Measurements from ENCODE around the gene ANP32A. TPM values are rescaled to one million over a fixed set of nuclear protein-coding genes. Genes with fewer than 3 reads are reported as not detected.

ANP32A gene
- total RNA-seq, 1 experiment from 2014 or later = 220 TPM

DNA sequence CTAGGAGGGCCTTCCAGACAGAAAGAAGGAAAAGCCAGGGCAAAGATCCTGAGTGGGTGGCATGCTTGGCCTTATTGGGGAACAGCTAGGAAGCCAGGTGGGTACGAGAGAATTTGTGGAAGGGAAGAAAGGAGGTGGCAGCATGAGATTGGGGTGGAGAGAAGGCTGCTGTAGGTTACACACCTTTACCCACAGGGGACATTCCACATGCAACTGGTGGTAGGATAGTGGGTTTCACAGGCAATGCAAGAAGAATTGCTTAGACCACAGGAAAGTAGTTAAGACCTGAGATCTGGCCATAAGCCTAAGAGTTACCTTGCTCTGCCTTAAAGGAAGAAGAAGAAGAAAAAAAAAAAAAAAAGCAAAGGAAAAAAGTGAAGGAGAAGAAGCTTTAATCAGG, 19.8 kb downstream of the ANP32A start:
- CTCF ChIA-PET = no interaction called here
- BruUV-seq (replicated peaks) = no TSS peak

DNA sequence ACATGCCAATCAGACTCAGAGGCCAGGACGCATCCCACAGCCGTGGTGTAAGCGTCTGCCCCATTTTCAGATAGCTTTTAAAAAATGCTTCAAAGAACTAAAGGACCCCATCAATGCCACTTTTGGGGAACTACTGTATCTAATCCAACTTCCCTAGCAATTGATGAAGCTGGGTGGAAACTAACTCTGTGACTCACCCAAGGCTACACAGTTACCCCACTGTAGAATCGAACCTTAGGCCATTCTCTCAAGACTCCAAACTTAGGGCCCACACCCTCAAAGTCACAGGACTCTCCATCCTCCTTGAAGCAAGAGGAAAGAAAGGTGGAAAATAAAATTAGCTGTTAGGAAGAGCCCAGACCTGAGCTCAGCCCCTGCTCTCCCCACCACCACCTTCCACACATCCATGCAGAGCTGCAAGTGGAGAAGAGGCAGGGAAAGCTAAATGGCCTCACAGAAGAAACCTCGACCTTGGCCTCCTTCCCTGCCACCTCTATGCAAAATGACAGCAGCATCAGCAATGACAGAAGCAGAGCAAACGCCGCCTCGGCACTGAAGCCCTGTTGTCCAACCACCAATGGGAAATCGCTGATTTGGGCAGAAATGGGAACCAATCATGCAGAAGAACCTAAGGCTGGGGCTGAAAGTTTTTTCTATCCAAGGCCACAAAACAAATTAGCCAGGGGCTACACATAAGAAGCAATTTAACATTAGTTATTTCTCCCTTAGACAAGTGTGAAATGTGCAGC, 22.2 kb downstream of the ANP32A start:
- BruUV-seq (replicated peaks) = no TSS peak
- Histone ChIP-seq H3K27me3 (ENCODE audit: insufficient read depth, low read length) (no peaks in the 10 kb centered on the region), H3K9ac (ENCODE audit: low read length) (no peak overlapping the region), H3K9me3 (ENCODE audit: control insufficient read depth in 1 of 2, insufficient read depth in 1 of 2, low read depth in 1 of 2, low read length in 2 of 2) (no peaks in the 10 kb centered on the region), H3K9me2 (ENCODE audit: insufficient read depth) (no peaks in the 10 kb centered on the region), H3K36me3 (ENCODE audit: control insufficient read depth in 1 of 2, insufficient read depth in 2 of 2, low read length in 2 of 2) (no peaks in the 10 kb centered on the region), H3K4me1 (ENCODE audit: control insufficient read depth in 1 of 2, insufficient read depth in 2 of 2, low read length in 2 of 2) (no peaks in the 10 kb centered on the region), H3K4me3 (replicated peaks in 1 of 2; ENCODE audit: low read depth in 1 of 2, low read length in 2 of 2) (no peak overlapping the region), H2AFZ (ENCODE audit: low read depth, low read length, poor library complexity, severe bottlenecking) (no peak overlapping the region), H3K27ac (ENCODE audit: low read depth, low read length) (no peak overlapping the region), H4K20me1 (ENCODE audit: insufficient read depth) (peaks cover 11% of the 10 kb centered on the region; the same call in 1 of the 2 replicates), H3K79me2 (ENCODE audit: insufficient read depth, low read length) (peaks cover 98% of the 10 kb centered on the region), H3K4me2 (ENCODE audit: low read length) (no peak overlapping the region)
- DNase-seq (ENCODE audit: low read depth, low spot score) = no peak
- CTCF ChIA-PET = interaction anchor here (1.4 kb wide), 1 partner anchor 77 kb away, joined by 4 read pairs; no protein-coding TSS in a partner anchor
- ATAC-seq = no peak
- RAD21 ChIA-PET (ENCODE audit: low non-redundant PET in 1 of 2, low total read pairs in 2 of 2, uncharacterized antibody in 2 of 2, unreplicated experiment in 2 of 2) = no interaction called here
- intact Hi-C loops (cut with micrococcal nuclease) = no loop called here
- no peak for TF ChIP-seq EGR1 (IDR thresholded peaks at IDR 0.05; ENCODE audit: low read depth)
- TF ChIP-seq YY1 (IDR thresholded peaks at IDR 0.05; ENCODE audit: extremely low read depth, insufficient replicate concordance, low read depth, low read length) = no peak
- TF ChIP-seq EZH2phosphoT487 (IDR thresholded peaks at IDR 0.05; ENCODE audit: borderline replicate concordance) = no peak
- POLR2A ChIA-PET = no interaction called here

More for the DNA sequence above, 19.8 kb downstream of the ANP32A start:
- H3K9me3 ChIP-seq (ENCODE audit: control insufficient read depth in 1 of 2, insufficient read depth in 1 of 2, low read depth in 1 of 2, low read length in 2 of 2) = no peaks in the 10 kb centered on the region
- no peaks in the 10 kb centered on the region for H3K9me2 ChIP-seq (ENCODE audit: insufficient read depth)
- intact Hi-C loops (cut with micrococcal nuclease) = no loop called here
- no peaks in the 10 kb centered on the region for H3K36me3 ChIP-seq (ENCODE audit: control insufficient read depth in 1 of 2, insufficient read depth in 2 of 2, low read length in 2 of 2)
- no peak overlapping the region for H3K27ac ChIP-seq (ENCODE audit: low read depth, low read length)
- H3K4me1 ChIP-seq (ENCODE audit: control insufficient read depth in 1 of 2, insufficient read depth in 2 of 2, low read length in 2 of 2) = no peaks in the 10 kb centered on the region
- no peak overlapping the region for H3K9ac ChIP-seq (ENCODE audit: low read length)
- H3K4me3 ChIP-seq (replicated peaks in 1 of 2; ENCODE audit: low read depth in 1 of 2, low read length in 2 of 2) = no peak overlapping the region
- ChIA-PET RAD21 (ENCODE audit: low non-redundant PET in 1 of 2, low total read pairs in 2 of 2, uncharacterized antibody in 2 of 2, unreplicated experiment in 2 of 2) (interaction anchor here in 1 of 2 experiments (0.6 kb wide), 1 partner anchor 120 kb away, joined by 3 read pairs; no protein-coding TSS in a partner anchor), POLR2A (no interaction called here)
- peaks cover 6% of the 10 kb centered on the region; the same call in 1 of the 2 replicates for H4K20me1 ChIP-seq (ENCODE audit: insufficient read depth)
- no peak for DNase-seq (ENCODE audit: low read depth, low spot score)
- peaks cover 97% of the 10 kb centered on the region for H3K79me2 ChIP-seq (ENCODE audit: insufficient read depth, low read length)
- H2AFZ ChIP-seq (ENCODE audit: low read depth, low read length, poor library complexity, severe bottlenecking) = no peak overlapping the region
- TF ChIP-seq RAD21 (IDR thresholded peaks at IDR 0.05; ENCODE audit: low read depth) (no peak), CEBPB (IDR thresholded peaks at IDR 0.05; ENCODE audit: low read depth) (no peak)
- H3K27me3 ChIP-seq (ENCODE audit: insufficient read depth, low read length) = no peaks in the 10 kb centered on the region
- no peak for ATAC-seq
- no peak overlapping the region for H3K4me2 ChIP-seq (ENCODE audit: low read length)
